ENCODE data around the gene ARSB. TPM values are rescaled to one million over a fixed set of nuclear protein-coding genes. Genes with fewer than 3 reads are reported as not detected.

Gene ARSB
- total RNA-seq, 2 donors from 2014 or later = 5.0 to 8.2 TPM

DNA sequence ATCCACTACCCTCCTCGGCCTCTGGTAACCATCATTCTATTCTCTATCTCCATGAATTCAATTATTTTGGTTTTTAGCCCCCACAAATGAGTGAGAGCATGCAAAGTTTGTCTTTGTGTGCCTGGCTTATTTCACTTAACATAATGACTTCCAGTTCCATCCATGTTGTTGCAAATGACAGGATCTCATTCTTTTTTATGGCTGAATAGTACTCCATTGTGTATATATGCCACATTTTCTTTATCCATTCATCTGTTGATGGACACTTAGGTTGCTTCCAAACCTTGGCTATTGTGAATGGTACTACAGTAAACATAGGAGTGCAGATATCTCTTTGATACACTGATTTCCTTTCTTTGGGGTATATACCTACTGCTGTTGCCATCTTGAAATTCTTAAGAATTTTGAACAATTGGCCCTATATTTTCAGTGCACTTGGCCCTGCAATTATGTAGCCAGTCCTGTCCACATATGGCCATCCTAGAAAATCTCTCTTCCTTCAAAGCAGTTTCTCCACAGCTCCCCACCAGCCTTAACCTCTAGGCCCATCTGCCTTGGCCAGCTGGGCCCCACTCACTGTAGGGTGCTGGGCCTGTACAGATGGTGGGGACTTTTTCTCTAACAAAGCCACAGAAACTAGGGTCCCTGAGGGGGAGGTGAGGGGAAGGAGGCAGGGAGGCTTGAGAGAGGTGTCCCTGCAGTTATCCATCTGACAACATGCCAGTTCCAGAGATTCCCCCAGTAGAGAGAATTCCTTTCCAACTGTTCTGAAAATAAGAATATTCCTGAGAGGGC lies 254.6 kb downstream of the ARSB start:
- Mint-ChIP-seq H3K36me3 (no peaks in the 10 kb centered on the region), H3K27ac (no peak overlapping the region), H3K9me3 (peaks cover 0 to 3% of the 10 kb centered on the region in 2 donors)
- ATAC-seq (no peak), DNase-seq (ENCODE audit: low spot score in 2 of 2) (no peak)

DNA sequence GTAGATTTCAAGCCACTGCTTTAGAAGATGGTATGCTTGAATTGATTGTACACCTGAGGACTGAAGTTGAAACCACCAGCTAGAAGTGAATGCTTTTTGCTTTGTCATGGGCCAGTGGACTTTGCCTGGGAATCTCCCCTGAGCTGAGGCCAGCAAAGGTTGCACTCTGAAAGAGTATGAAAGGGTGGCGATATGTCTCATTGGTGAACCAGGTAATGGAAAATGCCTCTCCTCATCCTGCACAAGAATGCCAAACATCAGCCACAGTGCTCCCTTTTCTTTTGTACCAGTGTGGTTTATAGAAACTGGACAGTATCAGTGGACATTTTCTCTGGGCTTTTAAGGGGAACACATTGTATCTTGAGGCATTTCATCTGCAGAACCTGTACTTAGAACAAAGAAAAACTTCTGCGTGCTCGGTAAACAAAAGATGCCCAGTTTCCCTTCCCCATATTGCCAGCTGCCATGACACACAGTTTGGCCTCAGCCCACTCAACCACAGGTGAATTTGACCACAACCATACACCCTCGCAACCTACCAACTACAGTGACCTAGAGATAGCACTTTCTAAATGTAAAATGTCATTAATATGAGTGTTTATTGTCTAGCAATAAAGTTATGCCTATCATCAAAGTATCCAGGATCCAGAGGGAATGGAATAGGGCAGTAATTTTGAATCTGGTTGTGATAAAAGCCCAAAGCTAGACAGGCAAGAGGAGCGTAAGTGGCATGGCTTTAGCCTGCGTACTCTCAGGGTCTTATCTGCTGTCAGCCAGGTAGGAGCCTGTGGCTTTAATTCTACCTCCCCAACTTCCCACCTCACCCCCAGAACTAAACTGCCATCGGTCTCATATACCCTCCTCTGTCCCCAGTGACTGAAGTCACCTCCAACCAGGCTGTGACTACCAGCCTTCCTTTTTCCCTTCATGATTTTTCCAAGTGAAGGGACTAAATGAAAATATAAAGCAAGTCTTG lies 257.0 kb downstream of the ARSB start:
- peaks cover 0 to 3% of the 10 kb centered on the region in 2 donors for H3K9me3 Mint-ChIP-seq
- DNase-seq (ENCODE audit: low spot score in 2 of 2) = no peak
- H3K36me3 Mint-ChIP-seq = no peaks in the 10 kb centered on the region
- H3K27ac Mint-ChIP-seq = no peak overlapping the region
- ATAC-seq = no peak

Other genes starting within 250 kb of the ARSB start
- gene DMGDH, start 84.4 kb upstream of the ARSB start, total RNA-seq = 1 to 10 TPM in 1 of 2 donors, not detected in 1; 2.7 TPM
- gene BHMT2, start 84.5 kb upstream of the ARSB start, total RNA-seq = not detected
- gene BHMT, start 126.5 kb upstream of the ARSB start, total RNA-seq = not detected